ENCODE measurements around the gene OR3A1. TPM values are rescaled to one million over a fixed set of nuclear protein-coding genes. Genes with fewer than 3 reads are reported as not detected.

Gene OR3A1
- total RNA-seq, 2 donors from 2014 or later = not detected

Other genes starting within 250 kb of the OR3A1 start
- not detected for gene OR1D5, start 234.8 kb downstream of the OR3A1 start, total RNA-seq
- not detected for gene OR1D2, start 193.9 kb downstream of the OR3A1 start, total RNA-seq
- gene OR1G1, start 170.8 kb downstream of the OR3A1 start, total RNA-seq = not detected
- not detected for gene OR1A2, start 100.8 kb downstream of the OR3A1 start, total RNA-seq
- not detected for gene OR1A1, start 90.7 kb downstream of the OR3A1 start, total RNA-seq
- gene OR3A2, start 87.9 kb upstream of the OR3A1 start, total RNA-seq = not detected
- not detected for gene OR1E1, start 100.0 kb upstream of the OR3A1 start, total RNA-seq
- not detected for gene OR3A3, start 113.0 kb upstream of the OR3A1 start, total RNA-seq
- gene OR1E2, start 135.5 kb upstream of the OR3A1 start, total RNA-seq = not detected
- gene SPATA22, start 173.5 kb upstream of the OR3A1 start, total RNA-seq = under 1 TPM; 0.24 to 0.28 TPM
- 1 to 10 TPM; 7.8 to 9.7 TPM for gene ASPA, start 177.6 kb upstream of the OR3A1 start, total RNA-seq